ENCODE results near the gene ATP11A.
"Not testable (repeated sequence)": the region's sequence is repeated elsewhere in the genome, so short reads cannot be mapped to it uniquely, and the experiment has no call there.

The ATP11A gene

DNA sequence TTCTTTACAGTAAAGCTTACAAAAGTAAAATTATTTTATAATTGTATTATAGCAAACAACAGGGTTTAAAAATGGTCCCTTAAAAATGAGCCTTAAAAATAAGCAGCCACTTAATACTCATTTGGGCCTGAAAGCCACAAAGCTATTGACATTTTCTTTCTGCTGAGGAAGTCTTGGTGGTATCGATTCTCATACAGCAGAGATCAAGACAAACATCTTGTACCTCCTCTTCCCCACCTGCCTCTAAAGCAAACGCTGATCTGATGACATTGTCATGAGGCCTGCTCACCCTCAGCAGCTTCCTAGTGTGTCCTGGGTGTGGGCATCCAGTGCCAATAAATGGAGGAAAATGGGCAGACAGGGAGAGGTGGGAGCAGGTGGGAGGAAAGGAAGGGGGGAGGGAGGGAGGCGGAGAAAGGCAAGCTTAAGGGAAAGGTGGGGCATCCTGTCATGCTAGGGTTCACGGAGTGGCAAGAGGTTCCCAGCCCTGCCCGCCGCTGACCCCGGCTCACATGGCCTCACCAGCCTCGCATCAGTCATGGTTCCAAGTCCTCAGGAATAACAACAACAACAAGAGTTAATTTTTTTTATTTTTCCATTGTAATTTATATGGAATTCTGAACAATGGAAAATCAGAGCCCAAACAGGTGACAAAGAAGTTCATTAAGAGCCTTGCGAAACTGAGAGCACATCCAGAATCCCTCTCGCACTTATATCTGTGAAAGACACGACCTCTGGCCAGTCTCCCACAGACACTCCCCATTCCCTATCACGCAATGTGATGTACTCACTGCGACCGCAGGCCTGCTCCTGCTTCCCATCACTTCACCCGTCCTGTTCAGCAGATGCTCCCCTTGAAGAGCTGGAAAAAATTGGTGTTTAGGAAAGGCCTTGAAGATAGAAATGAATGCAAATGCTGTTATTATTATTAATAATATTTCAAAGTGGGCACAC is 15.1 kb upstream of the ATP11A start:
- no peak overlapping the region for H3K4me3 ChIP-seq (ENCODE audit: low read depth, low read length)
- H3K4me1 ChIP-seq: no peaks in the 10 kb centered on the region

DNA sequence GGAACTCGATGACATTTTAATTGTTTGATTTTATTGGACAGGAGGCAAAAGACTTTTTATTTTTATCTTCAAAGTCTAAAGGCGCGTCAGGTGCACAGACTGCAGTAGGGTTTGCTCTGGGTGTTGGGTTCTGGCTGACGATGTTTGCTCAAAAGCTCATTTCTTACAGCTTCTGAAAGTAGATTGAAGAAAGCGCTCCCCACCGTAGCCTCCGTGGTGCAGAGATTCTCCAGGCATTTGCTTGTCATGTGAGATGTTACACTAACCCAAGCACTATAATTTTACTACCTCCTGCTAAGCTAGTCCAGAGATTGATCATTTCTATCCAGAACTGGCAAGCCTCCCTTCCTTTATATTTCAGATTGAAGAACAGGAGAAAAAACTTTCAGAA is 14.5 kb upstream of the ATP11A start:
- H3K4me2 ChIP-seq (ENCODE audit: low read length): no peak overlapping the region
- H3K9me3 ChIP-seq (ENCODE audit: control insufficient read depth, low read length): no peaks in the 10 kb centered on the region
- H3K79me2 ChIP-seq: no peaks in the 10 kb centered on the region
- H3K4me1 ChIP-seq: no peaks in the 10 kb centered on the region
- TF ChIP-seq, protein P1, sequence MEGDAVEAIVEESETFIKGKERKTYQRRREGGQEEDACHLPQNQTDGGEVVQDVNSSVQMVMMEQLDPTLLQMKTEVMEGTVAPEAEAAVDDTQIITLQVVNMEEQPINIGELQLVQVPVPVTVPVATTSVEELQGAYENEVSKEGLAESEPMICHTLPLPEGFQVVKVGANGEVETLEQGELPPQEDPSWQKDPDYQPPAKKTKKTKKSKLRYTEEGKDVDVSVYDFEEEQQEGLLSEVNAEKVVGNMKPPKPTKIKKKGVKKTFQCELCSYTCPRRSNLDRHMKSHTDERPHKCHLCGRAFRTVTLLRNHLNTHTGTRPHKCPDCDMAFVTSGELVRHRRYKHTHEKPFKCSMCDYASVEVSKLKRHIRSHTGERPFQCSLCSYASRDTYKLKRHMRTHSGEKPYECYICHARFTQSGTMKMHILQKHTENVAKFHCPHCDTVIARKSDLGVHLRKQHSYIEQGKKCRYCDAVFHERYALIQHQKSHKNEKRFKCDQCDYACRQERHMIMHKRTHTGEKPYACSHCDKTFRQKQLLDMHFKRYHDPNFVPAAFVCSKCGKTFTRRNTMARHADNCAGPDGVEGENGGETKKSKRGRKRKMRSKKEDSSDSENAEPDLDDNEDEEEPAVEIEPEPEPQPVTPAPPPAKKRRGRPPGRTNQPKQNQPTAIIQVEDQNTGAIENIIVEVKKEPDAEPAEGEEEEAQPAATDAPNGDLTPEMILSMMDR (IDR thresholded peaks at IDR 0.05): no peak
- H2AFZ ChIP-seq: no peak overlapping the region
- no peak overlapping the region for H3K27ac ChIP-seq
- no peaks in the 10 kb centered on the region for H3K27me3 ChIP-seq (ENCODE audit: control insufficient read depth, insufficient read depth, low read length)
- H3K36me3 ChIP-seq (ENCODE audit: control insufficient read depth, insufficient read depth, low read length): no peaks in the 10 kb centered on the region
- no peak overlapping the region for H3K4me3 ChIP-seq (ENCODE audit: low read depth, low read length)
- no peak overlapping the region for H3K9ac ChIP-seq

More for the DNA sequence above, 15.1 kb upstream of the ATP11A start:
- Histone ChIP-seq H3K27me3 (ENCODE audit: control insufficient read depth, insufficient read depth, low read length) (no peaks in the 10 kb centered on the region), H3K79me2 (no peaks in the 10 kb centered on the region), H3K4me2 (ENCODE audit: low read length) (no peak overlapping the region), H3K27ac (no peak overlapping the region), H3K9me3 (ENCODE audit: control insufficient read depth, low read length) (no peaks in the 10 kb centered on the region), H3K36me3 (ENCODE audit: control insufficient read depth, insufficient read depth, low read length) (no peaks in the 10 kb centered on the region), H2AFZ (no peak overlapping the region), H3K9ac (no peak overlapping the region)
- TF ChIP-seq, protein P1 (IDR thresholded peaks at IDR 0.05): no peak

DNA sequence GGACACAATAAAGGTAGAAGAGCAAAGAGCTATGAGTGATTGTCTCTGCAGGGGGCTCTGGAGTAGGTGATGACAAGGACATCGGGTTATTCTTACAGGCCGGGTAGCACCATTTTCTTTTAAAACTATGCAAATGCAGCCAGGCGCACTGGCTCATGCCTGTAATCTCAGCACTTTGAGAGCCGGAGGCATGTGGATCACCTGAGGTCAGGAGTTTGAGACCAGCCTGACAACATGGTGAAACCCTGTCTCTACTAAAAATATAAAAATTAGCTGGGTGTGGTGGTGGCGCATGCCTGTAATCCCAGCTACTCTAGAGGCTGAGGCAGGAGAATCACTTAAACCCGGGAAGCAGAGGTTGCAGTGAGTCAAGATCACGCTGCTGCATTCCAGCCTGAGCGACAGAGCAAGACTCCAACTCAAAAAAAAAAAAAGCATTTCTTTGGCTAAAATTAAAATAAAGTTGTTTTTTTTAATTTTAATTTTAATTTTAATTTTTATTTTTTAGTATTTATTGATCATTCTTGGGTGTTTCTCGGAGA is 12.3 kb upstream of the ATP11A start:
- H3K9ac ChIP-seq; H3K4me2 ChIP-seq (ENCODE audit: low read length); H3K27ac ChIP-seq; H3K9me3 ChIP-seq (ENCODE audit: control insufficient read depth, low read length); H3K27me3 ChIP-seq (ENCODE audit: control insufficient read depth, insufficient read depth, low read length); H3K4me1 ChIP-seq; H3K4me3 ChIP-seq (ENCODE audit: low read depth, low read length); H3K36me3 ChIP-seq (ENCODE audit: control insufficient read depth, insufficient read depth, low read length); H3K79me2 ChIP-seq; H2AFZ ChIP-seq: not testable (repeated sequence)

DNA sequence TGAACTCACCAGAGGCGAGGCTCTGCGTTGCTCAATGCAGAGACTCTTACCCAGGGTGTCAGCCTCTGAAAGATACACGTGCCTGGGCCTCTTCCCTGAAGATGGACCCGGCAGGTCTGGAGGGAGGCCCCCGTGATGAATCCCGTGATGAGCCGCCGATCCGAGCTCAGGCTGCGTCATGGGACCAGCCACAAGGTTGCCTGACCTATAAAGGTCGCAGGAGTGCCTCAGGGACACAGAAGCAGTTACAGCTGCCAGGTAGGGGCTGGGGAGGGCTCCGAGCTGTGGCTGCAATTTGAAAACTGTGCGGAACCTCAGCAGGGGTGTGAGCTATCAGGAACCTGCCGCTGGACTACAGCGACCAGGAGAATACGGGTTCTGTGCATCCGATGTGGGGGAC is 10.5 kb upstream of the ATP11A start:
- Histone ChIP-seq H3K79me2 (no peaks in the 10 kb centered on the region), H3K4me2 (ENCODE audit: low read length) (no peak overlapping the region), H3K4me1 (no peaks in the 10 kb centered on the region), H3K9ac (no peak overlapping the region), H2AFZ (no peak overlapping the region), H3K9me3 (ENCODE audit: control insufficient read depth, low read length) (no peaks in the 10 kb centered on the region), H3K27ac (no peak overlapping the region), H3K36me3 (ENCODE audit: control insufficient read depth, insufficient read depth, low read length) (no peaks in the 10 kb centered on the region), H3K4me3 (ENCODE audit: low read depth, low read length) (no peak overlapping the region), H3K27me3 (ENCODE audit: control insufficient read depth, insufficient read depth, low read length) (no peaks in the 10 kb centered on the region)
- TF ChIP-seq, protein P1 (IDR thresholded peaks at IDR 0.05): no peak

DNA sequence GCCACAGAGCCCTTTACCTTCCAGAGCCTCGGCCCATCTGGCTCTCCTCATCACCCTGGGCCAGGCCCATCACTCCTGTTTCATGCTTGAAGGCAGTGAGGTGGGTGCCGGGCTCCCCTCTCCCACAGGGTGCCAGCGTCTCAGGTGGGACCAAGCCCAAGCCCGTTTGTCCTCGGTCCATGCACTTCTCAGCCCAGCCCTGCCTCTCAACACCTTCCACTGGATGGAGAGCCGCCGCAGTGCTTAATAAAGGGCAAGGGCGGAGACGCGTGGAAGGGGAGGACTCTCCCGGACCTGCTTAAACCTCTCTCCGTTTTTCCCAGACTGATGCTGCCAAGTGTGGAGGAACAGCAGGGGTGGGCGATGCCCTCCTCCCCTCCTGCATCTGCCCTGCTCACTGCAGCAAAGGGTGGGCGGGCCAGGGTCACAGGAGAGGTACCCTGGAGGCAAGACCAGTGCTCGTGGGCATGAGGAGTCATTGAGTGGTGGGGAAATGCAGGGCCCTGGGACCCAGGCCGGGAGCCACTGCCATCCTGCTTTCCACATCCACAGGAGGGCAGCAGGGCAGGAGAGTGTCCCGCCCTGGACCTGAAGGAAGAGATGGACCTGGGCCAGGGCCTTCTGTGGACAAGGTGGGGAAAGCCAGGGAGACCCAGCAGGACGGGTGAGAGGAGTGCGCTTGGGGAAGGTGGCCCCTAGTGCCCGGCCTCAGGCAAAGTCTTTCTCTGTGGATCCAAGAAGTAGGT is 9.7 kb upstream of the ATP11A start:
- H3K4me1 ChIP-seq: no peaks in the 10 kb centered on the region
- no peak overlapping the region for H3K9ac ChIP-seq
- H3K36me3 ChIP-seq (ENCODE audit: control insufficient read depth, insufficient read depth, low read length): no peaks in the 10 kb centered on the region
- TF ChIP-seq, protein P1 (IDR thresholded peaks at IDR 0.05): no peak
- no peak overlapping the region for H3K4me2 ChIP-seq (ENCODE audit: low read length)
- H2AFZ ChIP-seq: no peak overlapping the region
- H3K27me3 ChIP-seq (ENCODE audit: control insufficient read depth, insufficient read depth, low read length): no peaks in the 10 kb centered on the region
- H3K79me2 ChIP-seq: no peaks in the 10 kb centered on the region
- no peak overlapping the region for H3K27ac ChIP-seq
- H3K4me3 ChIP-seq (ENCODE audit: low read depth, low read length): no peak overlapping the region
- no peaks in the 10 kb centered on the region for H3K9me3 ChIP-seq (ENCODE audit: control insufficient read depth, low read length)

Measured in parathyroid adenoma (tissue), 2 donors.